ENCODE results near the gene TAS2R60. TPM values are rescaled to one million over a fixed set of nuclear protein-coding genes. Genes with fewer than 3 reads are reported as not detected.
"Not testable (repeated sequence)": the region's sequence is repeated elsewhere in the genome, so short reads cannot be mapped to it uniquely, and the experiment has no call there.

TAS2R60 gene
- total RNA-seq, 1 donor from 2014 or later: not detected

- intact Hi-C loops (cut with DNase I): no loop called here
- H3K36me3 ChIP-seq: no peaks in the 10 kb centered on the region
- H3K27me3 ChIP-seq: no peaks in the 10 kb centered on the region
- H3K9me3 ChIP-seq: no peaks in the 10 kb centered on the region
- no peak overlapping the region for H3K4me3 ChIP-seq
- TF ChIP-seq, protein P1, sequence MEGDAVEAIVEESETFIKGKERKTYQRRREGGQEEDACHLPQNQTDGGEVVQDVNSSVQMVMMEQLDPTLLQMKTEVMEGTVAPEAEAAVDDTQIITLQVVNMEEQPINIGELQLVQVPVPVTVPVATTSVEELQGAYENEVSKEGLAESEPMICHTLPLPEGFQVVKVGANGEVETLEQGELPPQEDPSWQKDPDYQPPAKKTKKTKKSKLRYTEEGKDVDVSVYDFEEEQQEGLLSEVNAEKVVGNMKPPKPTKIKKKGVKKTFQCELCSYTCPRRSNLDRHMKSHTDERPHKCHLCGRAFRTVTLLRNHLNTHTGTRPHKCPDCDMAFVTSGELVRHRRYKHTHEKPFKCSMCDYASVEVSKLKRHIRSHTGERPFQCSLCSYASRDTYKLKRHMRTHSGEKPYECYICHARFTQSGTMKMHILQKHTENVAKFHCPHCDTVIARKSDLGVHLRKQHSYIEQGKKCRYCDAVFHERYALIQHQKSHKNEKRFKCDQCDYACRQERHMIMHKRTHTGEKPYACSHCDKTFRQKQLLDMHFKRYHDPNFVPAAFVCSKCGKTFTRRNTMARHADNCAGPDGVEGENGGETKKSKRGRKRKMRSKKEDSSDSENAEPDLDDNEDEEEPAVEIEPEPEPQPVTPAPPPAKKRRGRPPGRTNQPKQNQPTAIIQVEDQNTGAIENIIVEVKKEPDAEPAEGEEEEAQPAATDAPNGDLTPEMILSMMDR (IDR thresholded peaks at IDR 0.05): no peak
- TF ChIP-seq POLR2AphosphoS5 (IDR thresholded peaks at IDR 0.05; ENCODE audit: insufficient read depth in 1 of 2, low read depth in 1 of 2) (no peak), POLR2A (IDR thresholded peaks at IDR 0.05) (no peak)
- H3K27ac ChIP-seq: no peak overlapping the region
- no peak for DNase-seq (ENCODE audit: extremely low spot score in 2 of 2)
- H3K4me1 ChIP-seq: no peaks in the 10 kb centered on the region
Observed at GRCh38 chr7:143399642-143400041, 43.6 kb upstream of the TAS2R60 start.

DNA sequence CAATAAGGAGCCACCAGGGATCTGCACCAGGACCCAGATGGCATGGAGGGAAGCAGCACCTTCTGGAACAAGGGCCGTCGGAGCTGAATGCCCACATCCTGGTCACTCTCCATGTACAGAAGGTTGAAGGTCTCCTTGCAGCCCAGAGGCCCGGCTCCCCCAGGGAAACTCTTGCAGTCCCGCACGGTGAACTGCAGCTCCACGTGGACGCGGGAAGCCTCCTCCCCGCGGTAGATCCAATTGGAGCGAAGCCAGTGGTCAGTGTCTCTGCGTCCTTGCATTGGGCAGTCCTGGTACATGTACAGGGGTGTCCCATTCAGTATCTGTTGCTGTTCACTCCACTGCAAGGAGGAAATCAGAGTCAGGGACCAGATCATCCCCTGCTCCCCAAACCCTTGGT is 42.0 kb upstream of the TAS2R60 start:
- H3K27ac ChIP-seq: no peak overlapping the region
- H3K27me3 ChIP-seq: no peaks in the 10 kb centered on the region
- no peaks in the 10 kb centered on the region for H3K4me1 ChIP-seq
- H3K36me3 ChIP-seq: no peaks in the 10 kb centered on the region
- H3K9me3 ChIP-seq: no peaks in the 10 kb centered on the region
- no peak for TF ChIP-seq POLR2A (IDR thresholded peaks at IDR 0.05)
- TF ChIP-seq, protein P1 (IDR thresholded peaks at IDR 0.05): no peak
- no peak for TF ChIP-seq POLR2AphosphoS5 (IDR thresholded peaks at IDR 0.05; ENCODE audit: insufficient read depth in 1 of 2, low read depth in 1 of 2)
- H3K4me3 ChIP-seq: no peak overlapping the region
- DNase-seq (ENCODE audit: extremely low spot score in 2 of 2): no peak
- intact Hi-C loops (cut with DNase I): no loop called here

GRCh38 chr7:143402233-143402632 is 41.0 kb upstream of the TAS2R60 start:
- intact Hi-C loops (cut with DNase I); H3K27me3 ChIP-seq; H3K36me3 ChIP-seq; H3K9me3 ChIP-seq; H3K4me3 ChIP-seq; H3K27ac ChIP-seq; H3K4me1 ChIP-seq; DNase-seq (ENCODE audit: extremely low spot score in 2 of 2): not testable (repeated sequence)

DNA sequence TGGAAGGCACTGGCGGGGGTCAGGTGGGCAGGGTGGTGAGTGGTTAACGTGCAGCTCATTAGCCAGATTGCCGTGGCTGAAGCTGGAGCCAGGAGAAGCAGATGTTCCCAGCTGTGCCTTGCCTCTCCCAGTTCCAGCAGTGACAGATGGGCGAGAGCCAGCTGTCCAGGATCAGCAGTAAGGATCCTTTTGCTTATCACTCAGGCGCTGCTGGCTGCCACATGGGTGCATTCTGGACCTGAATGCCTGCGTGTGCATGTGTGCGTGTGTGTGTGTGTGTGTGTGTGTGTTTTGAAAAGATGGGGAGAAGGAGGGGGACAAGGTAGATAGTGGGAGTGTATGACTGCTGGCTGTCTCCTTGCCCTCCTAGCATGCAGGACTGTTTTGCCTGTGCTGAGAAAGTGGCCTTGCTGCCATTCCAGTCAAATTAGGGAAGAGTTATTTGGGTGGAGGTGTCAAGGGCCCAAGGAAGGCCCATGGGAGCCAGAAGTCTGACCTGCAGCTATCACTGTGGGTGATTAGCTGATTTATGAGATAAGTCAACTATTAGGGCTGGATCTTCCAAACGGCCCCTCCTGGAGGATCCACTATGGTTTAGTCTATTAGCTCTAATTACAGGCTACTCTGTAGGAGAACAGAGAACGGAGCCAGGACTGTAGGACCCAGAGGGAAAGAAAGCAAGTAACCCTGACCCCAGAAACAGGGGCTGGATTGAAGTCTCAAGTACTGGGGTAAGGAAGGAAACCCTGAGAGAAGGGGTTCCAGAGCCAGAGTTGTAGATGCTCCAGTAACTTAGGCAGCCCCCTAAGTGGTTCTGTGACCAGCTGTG is 37.9 kb upstream of the TAS2R60 start:
- no peak for DNase-seq (ENCODE audit: extremely low spot score in 2 of 2)
- no peaks in the 10 kb centered on the region for H3K27me3 ChIP-seq
- TF ChIP-seq, protein P1 (IDR thresholded peaks at IDR 0.05): no peak
- TF ChIP-seq POLR2AphosphoS5 (IDR thresholded peaks at IDR 0.05; ENCODE audit: insufficient read depth in 1 of 2, low read depth in 1 of 2) (no peak), POLR2A (IDR thresholded peaks at IDR 0.05) (no peak)
- intact Hi-C loops (cut with DNase I): no loop called here
- H3K9me3 ChIP-seq: no peaks in the 10 kb centered on the region
- H3K4me3 ChIP-seq: no peak overlapping the region
- no peaks in the 10 kb centered on the region for H3K36me3 ChIP-seq
- peaks cover 34% of the 10 kb centered on the region for H3K4me1 ChIP-seq
- H3K27ac ChIP-seq: no peak overlapping the region

GRCh38 chr7:143406002-143406357 is 37.3 kb upstream of the TAS2R60 start:
- Histone ChIP-seq H3K9me3 (no peaks in the 10 kb centered on the region), H3K36me3 (no peaks in the 10 kb centered on the region), H3K4me3 (no peak overlapping the region), H3K27me3 (no peaks in the 10 kb centered on the region), H3K4me1 (peaks cover 40% of the 10 kb centered on the region), H3K27ac (no peak overlapping the region)
- DNase-seq (ENCODE audit: extremely low spot score in 2 of 2): no peak
- TF ChIP-seq, protein P1 (IDR thresholded peaks at IDR 0.05): no peak
- TF ChIP-seq POLR2AphosphoS5 (IDR thresholded peaks at IDR 0.05; ENCODE audit: insufficient read depth in 1 of 2, low read depth in 1 of 2) (no peak), POLR2A (IDR thresholded peaks at IDR 0.05) (no peak)
- intact Hi-C loops (cut with DNase I): no loop called here

All from vagina (tissue), 2 donors.